Caco-2 (cell line): ENCODE results near the gene FBXW9. TPM values are rescaled to one million over a fixed set of nuclear protein-coding genes. Genes with fewer than 3 reads are reported as not detected.

Experiments used
- BruUV-seq: library from RNA; stranded (reverse); fragments of 400-500 nt; replicated peaks from 2 replicates; lab custom pipeline; 2021; lab: Mats Ljungman, UMichigan
- CTCF ChIA-PET: fragments of 300-600 bp; sonication (Branson Sonifier 250); formaldehyde crosslinking; loops from one replicate; lab custom pipeline; 2022; ENCODE audit warnings: antibody characterized with exemption; lab: Charles Lee
- POLR2A ChIA-PET: fragments of 300-600 bp; sonication (Branson Sonifier 250); formaldehyde crosslinking; loops from one replicate; lab custom pipeline; 2022; ENCODE audit warnings: antibody characterized with exemption; lab: Charles Lee
- DNase-seq, 2 experiments: peaks; one replicate each; pipeline versions ENCODE4 v3.0.0 to v3.0.0-alpha.2; 2020 to 2022
- H3K27me3 ChIP-seq: replicated peaks from 2 replicates; pipeline ENCODE4 v1.6.0; 2011; ENCODE audit warnings: low read length; ENCODE audit not compliant: control insufficient read depth, insufficient read depth
- H3K36me3 ChIP-seq: 2 replicates; pipeline ENCODE4 v1.5.1; 2011; ENCODE audit warnings: low read length; ENCODE audit not compliant: control insufficient read depth, insufficient read depth
- H3K4me1 ChIP-seq: fragments of 250-450 bp; sonication (Bioruptor Pico); 2 replicates; pipeline ENCODE4 v1.5.1; 2020; ENCODE audit warnings: mild to moderate bottlenecking
- H3K4me3 ChIP-seq: 2 replicates; pipeline ENCODE4 v1.5.1; 2011; ENCODE audit warnings: low read depth, mild to moderate bottlenecking, control low read depth, low read length
- H3K9me3 ChIP-seq: fragments of 250-450 bp; sonication (Bioruptor Pico); 2 replicates; pipeline ENCODE4 v1.5.1; 2020; ENCODE audit warnings: mild to moderate bottlenecking, moderate library complexity
- H3K27ac Mint-ChIP-seq: one replicate; pipeline ENCODE4 v1.8.0; 2022; ENCODE audit warnings: mixed read lengths; ENCODE audit not compliant: unreplicated experiment
- H3K27me3 Mint-ChIP-seq: one replicate; pipeline ENCODE4 v1.8.0; 2022; ENCODE audit warnings: mixed read lengths; ENCODE audit not compliant: insufficient read depth, unreplicated experiment
- H3K36me3 Mint-ChIP-seq: one replicate; pipeline ENCODE4 v1.8.0; 2022; ENCODE audit warnings: mild to moderate bottlenecking, mixed read lengths; ENCODE audit not compliant: insufficient read depth, unreplicated experiment
- H3K4me1 Mint-ChIP-seq: one replicate; pipeline ENCODE4 v1.8.0; 2022; ENCODE audit warnings: low read depth, mixed read lengths; ENCODE audit not compliant: unreplicated experiment
- H3K4me3 Mint-ChIP-seq: one replicate; pipeline ENCODE4 v1.8.0; 2022; ENCODE audit warnings: mild to moderate bottlenecking, moderate library complexity, mixed read lengths; ENCODE audit not compliant: unreplicated experiment
- H3K9me3 Mint-ChIP-seq: one replicate; pipeline ENCODE4 v1.8.0; 2022; ENCODE audit warnings: mixed read lengths; ENCODE audit not compliant: unreplicated experiment
- CTCF ChIP-seq, 2 experiments: fragments of 200-600 bp in 1 of 2; IDR thresholded peaks; 1 replicate in 1 of 2; 2 replicates in 1 of 2; pipeline versions ENCODE4 v1.5.1 to v1.8.0; 2011 to 2022; ENCODE audit warnings: antibody characterized with exemption in 1 of 2, control low read depth in 1 of 2, inconsistent platforms in 1 of 2, low read depth in 1 of 2, low read length in 1 of 2, mild to moderate bottlenecking in 1 of 2, moderate library complexity in 1 of 2; ENCODE audit not compliant: insufficient read depth in 1 of 2, severe bottlenecking in 1 of 2, unreplicated experiment in 1 of 2
- intact Hi-C: fragments of 100-400 bp; cut with micrococcal nuclease; formaldehyde crosslinking; loops from one replicate; pipeline ENCODE4 v1.10.0; 2022; ENCODE audit not compliant: unreplicated experiment
- total RNA-seq: library from RNA; stranded (reverse); gene quantifications from 2 replicates; pipeline ENCODE4 v1.2.3, GENCODE V29; 2022

The FBXW9 gene
- total RNA-seq, 1 experiment from 2014 or later: 8.3 TPM

GRCh38 chr19:12655546-12655945 is 40.9 kb downstream of the FBXW9 start:
- H3K36me3 Mint-ChIP-seq: peaks cover 25% of the 10 kb centered on the region

GRCh38 chr19:12652219-12652618 is 44.2 kb downstream of the FBXW9 start:
- TF ChIP-seq CTCF (IDR thresholded peaks at IDR 0.05; ENCODE audit: insufficient read depth in 1 of 2, low read depth in 1 of 2, low read length in 1 of 2, severe bottlenecking in 1 of 2, unreplicated experiment in 1 of 2): no peak
- ChIA-PET CTCF (no interaction called here), POLR2A (no interaction called here)
- H3K27me3 ChIP-seq: no peaks in the 10 kb centered on the region
- H3K27ac Mint-ChIP-seq: no peak overlapping the region
- H3K4me1 Mint-ChIP-seq: no peaks in the 10 kb centered on the region
- H3K4me3 Mint-ChIP-seq: no peak overlapping the region
- H3K36me3 Mint-ChIP-seq: peaks cover 14% of the 10 kb centered on the region
- no peak overlapping the region for H3K4me3 ChIP-seq
- intact Hi-C loops: no loop called here
- H3K9me3 Mint-ChIP-seq: peaks cover 5% of the 10 kb centered on the region
- H3K9me3 ChIP-seq: no peaks in the 10 kb centered on the region
- no peak for DNase-seq
- H3K36me3 ChIP-seq: no peaks in the 10 kb centered on the region
- no peaks in the 10 kb centered on the region for H3K27me3 Mint-ChIP-seq
- BruUV-seq: no TSS peak
- no peaks in the 10 kb centered on the region for H3K4me1 ChIP-seq

More at GRCh38 chr19:12655546-12655945, 40.9 kb downstream of the FBXW9 start:
- DNase-seq: no peak
- Histone ChIP-seq H3K27me3 (no peaks in the 10 kb centered on the region), H3K4me3 (no peak overlapping the region), H3K9me3 (no peaks in the 10 kb centered on the region), H3K4me1 (no peaks in the 10 kb centered on the region), H3K36me3 (no peaks in the 10 kb centered on the region)
- ChIA-PET POLR2A (no interaction called here), CTCF (no interaction called here)
- no peak overlapping the region for H3K4me3 Mint-ChIP-seq
- no peak for TF ChIP-seq CTCF (IDR thresholded peaks at IDR 0.05; ENCODE audit: insufficient read depth in 1 of 2, low read depth in 1 of 2, low read length in 1 of 2, severe bottlenecking in 1 of 2, unreplicated experiment in 1 of 2)
- no peak overlapping the region for H3K27ac Mint-ChIP-seq
- intact Hi-C loops: no loop called here
- no peaks in the 10 kb centered on the region for H3K4me1 Mint-ChIP-seq
- H3K27me3 Mint-ChIP-seq: no peaks in the 10 kb centered on the region
- H3K9me3 Mint-ChIP-seq: no peaks in the 10 kb centered on the region
- no TSS peak for BruUV-seq

- no TSS peak for BruUV-seq
- H3K9me3 Mint-ChIP-seq: peaks cover 6% of the 10 kb centered on the region
- no peak for DNase-seq
- no peak overlapping the region for H3K4me3 ChIP-seq
- H3K4me1 ChIP-seq: no peaks in the 10 kb centered on the region
- no peaks in the 10 kb centered on the region for H3K27me3 Mint-ChIP-seq
- no peaks in the 10 kb centered on the region for H3K4me1 Mint-ChIP-seq
- no peak overlapping the region for H3K27ac Mint-ChIP-seq
- ChIA-PET CTCF (no interaction called here), POLR2A (no interaction called here)
- no peaks in the 10 kb centered on the region for H3K27me3 ChIP-seq
- H3K4me3 Mint-ChIP-seq: no peak overlapping the region
- intact Hi-C loops: no loop called here
- peaks cover 6% of the 10 kb centered on the region for H3K36me3 Mint-ChIP-seq
- no peak for TF ChIP-seq CTCF (IDR thresholded peaks at IDR 0.05; ENCODE audit: insufficient read depth in 1 of 2, low read depth in 1 of 2, low read length in 1 of 2, severe bottlenecking in 1 of 2, unreplicated experiment in 1 of 2)
- no peaks in the 10 kb centered on the region for H3K36me3 ChIP-seq
- H3K9me3 ChIP-seq: no peaks in the 10 kb centered on the region
These were observed 46.5 kb downstream of the FBXW9 start for GRCh38 chr19:12649941-12650340.
